Measurements from ENCODE around the gene TMED1.

The TMED1 gene

DNA sequence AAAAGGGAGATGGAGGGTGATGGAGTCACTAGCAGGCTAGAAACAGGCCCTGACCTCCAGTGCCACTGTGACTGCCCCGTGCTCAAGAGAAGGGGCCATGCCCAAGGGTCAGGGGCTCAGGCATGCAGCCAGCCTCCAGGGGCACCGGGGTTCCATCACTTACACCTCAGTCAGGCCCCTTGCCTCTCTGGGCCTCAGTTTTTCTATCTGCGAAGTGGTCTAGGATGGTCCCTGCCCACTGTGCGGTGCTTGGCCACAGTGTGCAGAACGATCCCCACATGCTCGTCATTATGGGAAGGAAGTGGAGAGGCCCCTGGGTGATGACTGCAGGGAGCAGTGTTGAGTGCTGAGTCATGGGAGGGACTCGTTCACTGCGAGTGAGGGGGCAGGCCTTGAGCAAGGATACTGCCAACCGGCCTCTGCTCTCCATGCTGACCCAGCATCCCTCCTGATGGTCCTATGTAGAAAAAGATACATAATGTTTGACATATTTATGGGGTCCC is 23.1 kb downstream of the TMED1 start:
- peak overlapping the region; percentile 18; the same call in 1 of the 2 replicates for H3K4me3 ChIP-seq (ENCODE audit: low read length)
- DNase-seq (ENCODE audit: low read depth), result peak; percentile 95
- TF ChIP-seq, protein P1, sequence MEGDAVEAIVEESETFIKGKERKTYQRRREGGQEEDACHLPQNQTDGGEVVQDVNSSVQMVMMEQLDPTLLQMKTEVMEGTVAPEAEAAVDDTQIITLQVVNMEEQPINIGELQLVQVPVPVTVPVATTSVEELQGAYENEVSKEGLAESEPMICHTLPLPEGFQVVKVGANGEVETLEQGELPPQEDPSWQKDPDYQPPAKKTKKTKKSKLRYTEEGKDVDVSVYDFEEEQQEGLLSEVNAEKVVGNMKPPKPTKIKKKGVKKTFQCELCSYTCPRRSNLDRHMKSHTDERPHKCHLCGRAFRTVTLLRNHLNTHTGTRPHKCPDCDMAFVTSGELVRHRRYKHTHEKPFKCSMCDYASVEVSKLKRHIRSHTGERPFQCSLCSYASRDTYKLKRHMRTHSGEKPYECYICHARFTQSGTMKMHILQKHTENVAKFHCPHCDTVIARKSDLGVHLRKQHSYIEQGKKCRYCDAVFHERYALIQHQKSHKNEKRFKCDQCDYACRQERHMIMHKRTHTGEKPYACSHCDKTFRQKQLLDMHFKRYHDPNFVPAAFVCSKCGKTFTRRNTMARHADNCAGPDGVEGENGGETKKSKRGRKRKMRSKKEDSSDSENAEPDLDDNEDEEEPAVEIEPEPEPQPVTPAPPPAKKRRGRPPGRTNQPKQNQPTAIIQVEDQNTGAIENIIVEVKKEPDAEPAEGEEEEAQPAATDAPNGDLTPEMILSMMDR (conservative IDR thresholded peaks at IDR 0.05; ENCODE audit: low read length), result peak; percentile 14; the same call in 1 of the 2 replicates

DNA sequence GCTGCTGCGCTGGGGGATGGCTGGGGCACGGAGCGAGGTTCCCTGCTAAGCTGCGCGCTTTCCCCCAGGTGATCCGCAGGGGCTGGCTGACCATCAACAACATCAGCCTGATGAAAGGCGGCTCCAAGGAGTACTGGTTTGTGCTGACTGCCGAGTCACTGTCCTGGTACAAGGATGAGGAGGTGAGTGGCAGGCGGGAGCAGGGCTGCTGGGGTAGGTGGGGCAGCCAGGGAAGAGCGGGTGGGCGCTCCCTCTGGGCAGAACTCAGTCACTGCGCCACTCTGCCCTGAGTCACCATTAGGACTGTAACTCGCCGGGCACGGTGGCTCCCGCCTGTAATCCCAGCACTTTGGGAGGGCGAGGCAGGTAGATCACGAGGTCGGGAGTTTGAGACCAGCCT is 23.8 kb downstream of the TMED1 start:
- H3K4me3 ChIP-seq (ENCODE audit: low read length), result no peak overlapping the region
- TF ChIP-seq, protein P1 (conservative IDR thresholded peaks at IDR 0.05; ENCODE audit: low read length), result no peak
- DNase-seq (ENCODE audit: low read depth), result no peak

DNA sequence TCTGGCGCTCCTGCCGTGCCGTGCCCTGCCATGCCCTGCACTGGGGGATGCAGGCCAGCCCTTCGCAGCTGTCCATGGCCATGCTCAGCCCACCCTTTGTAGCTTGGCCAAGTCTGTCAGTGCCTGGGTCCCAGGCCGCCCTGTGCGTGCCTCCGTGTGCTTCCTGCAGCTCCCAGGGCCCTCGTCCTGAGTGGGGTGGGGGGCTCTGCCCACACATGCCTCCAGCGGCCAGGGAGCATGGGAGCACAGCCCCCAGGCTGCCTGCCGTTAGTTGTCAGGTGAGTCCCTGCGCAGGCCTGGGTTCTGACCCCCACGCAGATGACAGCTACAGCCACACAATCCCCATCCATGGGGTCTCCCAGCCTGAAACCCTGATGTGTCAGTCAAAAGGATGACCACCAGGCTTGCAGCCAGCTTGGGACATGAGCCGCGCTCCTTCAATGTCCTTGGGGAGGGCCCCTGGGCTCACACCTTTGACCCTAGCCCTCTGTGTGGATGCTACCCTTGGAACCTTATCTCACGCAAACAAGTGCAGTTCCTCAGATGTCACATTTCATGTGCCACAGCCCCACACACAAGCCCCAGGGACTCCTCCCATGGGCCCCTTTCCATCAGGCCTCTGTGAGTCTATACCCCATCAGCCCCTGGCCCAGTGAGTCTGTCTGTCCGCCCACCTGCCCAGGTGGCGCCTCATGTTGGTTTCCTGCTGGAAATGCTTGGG is 24.5 kb downstream of the TMED1 start:
- no peak overlapping the region for H3K4me3 ChIP-seq (ENCODE audit: low read length)

DNA sequence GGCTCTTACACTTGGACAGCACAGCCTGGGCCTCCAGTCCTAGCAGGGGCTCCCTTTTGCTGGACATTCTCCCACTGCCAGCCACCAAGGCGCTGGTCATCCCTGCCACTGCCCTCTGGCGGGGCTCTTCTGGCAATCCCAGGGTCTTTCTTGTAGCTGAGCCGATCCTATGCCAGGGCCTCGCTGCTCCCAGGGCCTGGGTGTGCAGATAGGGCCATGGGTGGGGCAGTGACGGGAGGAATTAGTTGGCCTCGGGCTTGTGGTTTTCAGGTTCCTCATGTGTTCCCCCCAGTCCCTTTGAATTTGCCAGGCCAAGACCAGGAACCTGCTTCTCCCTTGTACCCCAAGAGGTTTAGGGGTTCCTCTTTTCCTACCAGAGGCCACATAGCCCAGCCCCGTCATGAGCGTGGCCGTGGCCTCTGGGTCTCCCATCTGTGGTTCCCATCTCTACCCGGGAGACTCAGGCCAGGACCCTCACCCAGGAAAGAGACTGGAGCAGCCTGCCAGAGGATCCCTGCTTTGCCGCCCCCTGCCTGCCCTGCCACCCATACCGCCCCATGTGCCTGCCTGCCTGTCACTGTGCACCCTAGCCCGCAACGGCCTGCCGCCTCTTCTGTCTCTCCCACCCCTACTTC is 26.2 kb downstream of the TMED1 start:
- H3K4me3 ChIP-seq (ENCODE audit: low read length), result no peak overlapping the region
- no peak for DNase-seq (ENCODE audit: low read depth)
- TF ChIP-seq, protein P1 (conservative IDR thresholded peaks at IDR 0.05; ENCODE audit: low read length), result no peak

More for the DNA sequence above, 24.5 kb downstream of the TMED1 start:
- DNase-seq (ENCODE audit: low read depth), result no peak
- TF ChIP-seq, protein P1 (conservative IDR thresholded peaks at IDR 0.05; ENCODE audit: low read length), result no peak

DNA sequence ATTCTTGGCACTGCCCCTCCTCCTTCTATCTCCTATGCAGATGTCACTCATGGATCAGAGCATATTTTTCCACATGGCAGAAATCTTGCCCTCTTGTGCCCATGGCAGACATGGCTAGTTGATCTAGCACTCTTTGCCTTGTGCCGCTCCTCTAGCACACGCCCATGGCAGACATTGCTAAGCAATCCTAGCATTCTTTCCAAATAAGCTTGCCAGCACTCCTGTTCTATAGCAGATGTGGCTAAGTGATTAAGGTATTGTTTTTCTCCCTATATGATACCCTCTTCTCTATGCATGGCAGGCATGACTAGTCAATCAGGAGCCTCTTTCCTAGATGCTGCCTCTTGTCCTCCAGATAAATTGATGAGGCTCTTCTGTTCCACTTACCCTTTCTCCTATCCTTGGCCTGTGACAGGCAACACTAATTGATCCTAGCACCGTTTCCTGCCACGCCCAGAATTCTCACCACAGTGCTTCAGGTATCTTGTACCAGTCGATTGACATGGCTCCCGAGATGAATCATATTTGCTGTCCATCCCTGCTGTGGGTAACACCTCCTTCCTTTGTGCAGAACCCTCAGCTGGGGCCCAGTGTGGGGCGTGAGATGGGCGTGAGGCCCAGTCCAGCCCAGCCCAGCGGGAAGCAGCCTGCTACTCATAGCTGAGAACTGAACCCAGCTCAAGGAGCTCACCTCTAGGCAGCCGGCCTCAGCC is 26.9 kb downstream of the TMED1 start:
- TF ChIP-seq, protein P1 (conservative IDR thresholded peaks at IDR 0.05; ENCODE audit: low read length), result no peak
- H3K4me3 ChIP-seq (ENCODE audit: low read length), result no peak overlapping the region
- peak; percentile 52 for DNase-seq (ENCODE audit: low read depth)

DNA sequence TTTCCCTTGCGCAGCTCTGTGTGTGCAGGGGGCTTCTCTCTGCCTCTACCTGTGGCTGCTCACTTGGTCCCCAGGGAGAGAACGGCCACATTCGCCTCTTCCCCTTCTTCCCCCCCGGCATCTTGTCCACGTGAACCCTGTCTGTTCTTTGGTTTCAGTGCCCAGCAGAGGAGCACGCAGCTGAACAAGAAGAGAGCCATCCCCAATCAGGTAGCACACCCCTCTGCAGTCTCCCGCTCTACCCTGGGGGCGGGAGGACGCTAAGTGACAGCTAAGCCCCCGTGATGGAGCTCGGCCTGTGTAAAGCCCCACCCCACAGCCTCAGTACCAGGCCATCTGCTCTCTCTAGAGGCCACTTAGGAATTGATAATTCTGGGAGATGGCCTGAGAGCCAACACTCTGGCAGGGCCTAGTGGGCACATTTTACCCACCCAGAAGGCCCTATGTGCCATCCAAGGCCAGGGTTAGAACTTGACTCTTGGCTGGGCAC is 30.2 kb downstream of the TMED1 start:
- no peak for DNase-seq (ENCODE audit: low read depth)
- no peak overlapping the region for H3K4me3 ChIP-seq (ENCODE audit: low read length)
- TF ChIP-seq, protein P1 (conservative IDR thresholded peaks at IDR 0.05; ENCODE audit: low read length), result no peak

Measured in AG10803 (cell line).